K562 (cell line): Measurements from ENCODE around the gene CROCC2.

Experiments used
- EHMT2 ChIP-seq: fragments of 450-650 bp; IDR thresholded peaks from 2 replicates; pipeline ENCODE4 v1.6.1; 2018; ENCODE audit warnings: antibody characterized with exemption
- FOXJ2 ChIP-seq: fragments of 200-800 bp; sonication (Bioruptor generic); IDR thresholded peaks from 2 replicates; pipeline ENCODE4 v1.6.1; 2016; ENCODE audit warnings: missing genetic modification characterization, missing compliant biosample characterization
- MAFK ChIP-seq: IDR thresholded peaks from 2 replicates; pipeline ENCODE4 v1.6.1; 2011; ENCODE audit warnings: low read length, improper control_type of control experiment
- MIER1 ChIP-seq: fragments of 450-650 bp; IDR thresholded peaks from 2 replicates; pipeline ENCODE4 v1.6.1; 2016; ENCODE audit warnings: antibody characterized with exemption, mild to moderate bottlenecking, low read depth
- OTX1 ChIP-seq: fragments of 450-650 bp; formaldehyde crosslinking; IDR thresholded peaks from 2 replicates; pipeline ENCODE4 v1.4.0; 2022; ENCODE audit warnings: mild to moderate bottlenecking
- POLR2A ChIP-seq: fragments of 450-650 bp; conservative IDR thresholded peaks from 2 replicates; pipeline ENCODE4 v1.6.1; 2016
- POLR2H ChIP-seq: IDR thresholded peaks from 2 replicates; pipeline ENCODE4 v1.6.1; 2016; ENCODE audit warnings: missing genetic modification characterization, low read depth, mild to moderate bottlenecking, control low read depth, missing compliant biosample characterization, moderate library complexity
- SP2 ChIP-seq: IDR thresholded peaks from 2 replicates; pipeline ENCODE4 v1.6.1; 2011; ENCODE audit warnings: mild to moderate bottlenecking, low read depth, low read length, moderate library complexity; ENCODE audit not compliant: poor library complexity, severe bottlenecking; ENCODE audit errors: extremely low read depth
- SREBF1 ChIP-seq: fragments of 150-350 bp; IDR thresholded peaks from 2 replicates; pipeline ENCODE4 v1.6.1; 2014; ENCODE audit warnings: antibody characterized with exemption, low read depth, low read length, borderline replicate concordance
- ZFX ChIP-seq: sonication (generic); formaldehyde crosslinking; IDR thresholded peaks from 2 replicates; pipeline ENCODE4 v1.8.0; 2022; ENCODE audit warnings: mild to moderate bottlenecking, missing genetic modification reagents, moderate library complexity
- ZNF274 ChIP-seq: IDR thresholded peaks from 2 replicates; pipeline ENCODE4 v1.6.1; 2011; ENCODE audit warnings: low read depth, mild to moderate bottlenecking, low read length, moderate library complexity, borderline replicate concordance
- ZNF707 ChIP-seq: fragments of 250-450 bp; sonication (Bioruptor Pico); conservative IDR thresholded peaks from 2 replicates; pipeline ENCODE4 v1.8.0; 2022; ENCODE audit warnings: inconsistent platforms, mild to moderate bottlenecking, moderate library complexity
- TF ChIP-seq, protein P1 (sequence below), 2 experiments: fragments of 450-650 bp; formaldehyde crosslinking in 1 of 2; IDR thresholded peaks; 2 replicates each; pipeline versions ENCODE4 v1.4.0 to v1.6.1; 2014 to 2020; ENCODE audit warnings: mild to moderate bottlenecking in 2 of 2, borderline replicate concordance in 1 of 2, low read depth in 1 of 2

DNA sequence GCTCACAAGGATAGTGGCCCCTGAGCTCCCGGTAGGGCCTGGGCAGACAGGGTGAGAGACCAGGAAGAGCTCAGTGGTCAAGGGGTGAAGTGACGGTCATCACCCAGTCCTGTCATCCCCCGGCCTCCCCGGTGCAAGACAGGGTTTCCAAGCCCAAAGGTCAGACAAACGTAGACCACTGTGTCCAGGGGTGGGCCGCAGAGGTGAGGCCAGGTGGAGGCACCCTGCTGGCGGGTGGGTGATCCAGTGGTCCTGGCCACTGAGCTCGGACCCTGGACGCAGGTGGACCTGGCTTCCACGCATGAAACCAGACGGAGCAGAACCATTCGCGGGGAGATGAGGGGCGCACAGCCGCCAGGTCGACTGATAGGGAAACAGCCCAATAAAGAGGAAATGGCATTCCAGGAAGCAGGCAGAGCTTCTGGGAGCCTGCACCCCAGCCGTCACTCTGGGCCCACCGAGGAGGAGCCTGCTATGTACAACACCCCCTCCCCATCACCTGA, 77.9 kb downstream of the CROCC2 start:
- TF ChIP-seq POLR2A (no peak), EHMT2 (no peak), MIER1 (no peak), ZNF707 (CRISPR knock-in tag) (no peak), SREBF1 (no peak), OTX1 (CRISPR knock-in tag) (no peak), SP2 (no peak), ZFX (CRISPR knock-in tag) (no peak), POLR2H (tag) (no peak), ZNF274 (no peak), FOXJ2 (tag) (no peak), MAFK (no peak)
- TF ChIP-seq, protein P1, sequence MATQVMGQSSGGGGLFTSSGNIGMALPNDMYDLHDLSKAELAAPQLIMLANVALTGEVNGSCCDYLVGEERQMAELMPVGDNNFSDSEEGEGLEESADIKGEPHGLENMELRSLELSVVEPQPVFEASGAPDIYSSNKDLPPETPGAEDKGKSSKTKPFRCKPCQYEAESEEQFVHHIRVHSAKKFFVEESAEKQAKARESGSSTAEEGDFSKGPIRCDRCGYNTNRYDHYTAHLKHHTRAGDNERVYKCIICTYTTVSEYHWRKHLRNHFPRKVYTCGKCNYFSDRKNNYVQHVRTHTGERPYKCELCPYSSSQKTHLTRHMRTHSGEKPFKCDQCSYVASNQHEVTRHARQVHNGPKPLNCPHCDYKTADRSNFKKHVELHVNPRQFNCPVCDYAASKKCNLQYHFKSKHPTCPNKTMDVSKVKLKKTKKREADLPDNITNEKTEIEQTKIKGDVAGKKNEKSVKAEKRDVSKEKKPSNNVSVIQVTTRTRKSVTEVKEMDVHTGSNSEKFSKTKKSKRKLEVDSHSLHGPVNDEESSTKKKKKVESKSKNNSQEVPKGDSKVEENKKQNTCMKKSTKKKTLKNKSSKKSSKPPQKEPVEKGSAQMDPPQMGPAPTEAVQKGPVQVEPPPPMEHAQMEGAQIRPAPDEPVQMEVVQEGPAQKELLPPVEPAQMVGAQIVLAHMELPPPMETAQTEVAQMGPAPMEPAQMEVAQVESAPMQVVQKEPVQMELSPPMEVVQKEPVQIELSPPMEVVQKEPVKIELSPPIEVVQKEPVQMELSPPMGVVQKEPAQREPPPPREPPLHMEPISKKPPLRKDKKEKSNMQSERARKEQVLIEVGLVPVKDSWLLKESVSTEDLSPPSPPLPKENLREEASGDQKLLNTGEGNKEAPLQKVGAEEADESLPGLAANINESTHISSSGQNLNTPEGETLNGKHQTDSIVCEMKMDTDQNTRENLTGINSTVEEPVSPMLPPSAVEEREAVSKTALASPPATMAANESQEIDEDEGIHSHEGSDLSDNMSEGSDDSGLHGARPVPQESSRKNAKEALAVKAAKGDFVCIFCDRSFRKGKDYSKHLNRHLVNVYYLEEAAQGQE (IDR thresholded peaks at IDR 0.05; ENCODE audit: borderline replicate concordance): no peak
- TF ChIP-seq, protein P1 (CRISPR knock-in tag; IDR thresholded peaks at IDR 0.05; ENCODE audit: low read depth): no peak
